ENCODE data around the gene ZNF316.

ZNF316 gene

GRCh38 chr7:6642861-6643640 is 5.9 kb downstream of the ZNF316 start:
- DNase-seq (ENCODE audit: low spot score): no peak
- no peak for TF ChIP-seq CTCF (IDR thresholded peaks at IDR 0.05; ENCODE audit: extremely low read depth, missing control alignments)

GRCh38 chr7:6643915-6644625 is 7.0 kb downstream of the ZNF316 start:
- TF ChIP-seq CTCF (IDR thresholded peaks at IDR 0.05; ENCODE audit: extremely low read depth, missing control alignments): no peak
- DNase-seq (ENCODE audit: low spot score): no peak

- DNase-seq (ENCODE audit: low spot score): no peak
- no peak for TF ChIP-seq CTCF (IDR thresholded peaks at IDR 0.05; ENCODE audit: extremely low read depth, missing control alignments)
Measured at GRCh38 chr7:6644728-6645127, 7.6 kb downstream of the ZNF316 start.

- DNase-seq (ENCODE audit: low spot score): no peak
- no peak for TF ChIP-seq CTCF (IDR thresholded peaks at IDR 0.05; ENCODE audit: extremely low read depth, missing control alignments)
Measured at GRCh38 chr7:6646465-6646864, 9.3 kb downstream of the ZNF316 start.

GRCh38 chr7:6647080-6647479 is 10.0 kb downstream of the ZNF316 start:
- no peak for TF ChIP-seq CTCF (IDR thresholded peaks at IDR 0.05; ENCODE audit: extremely low read depth, missing control alignments)
- DNase-seq (ENCODE audit: low spot score): no peak

GRCh38 chr7:6647541-6647940 is 10.4 kb downstream of the ZNF316 start:
- DNase-seq (ENCODE audit: low spot score): no peak
- no peak for TF ChIP-seq CTCF (IDR thresholded peaks at IDR 0.05; ENCODE audit: extremely low read depth, missing control alignments)

GRCh38 chr7:6648066-6648814 is 11.1 kb downstream of the ZNF316 start:
- no peak for DNase-seq (ENCODE audit: low spot score)

More at GRCh38 chr7:6648066-6648814, 11.1 kb downstream of the ZNF316 start:
- no peak for TF ChIP-seq CTCF (IDR thresholded peaks at IDR 0.05; ENCODE audit: extremely low read depth, missing control alignments)
